GM23338 (cell line): ENCODE measurements around the gene MRNIP. TPM values are rescaled to one million over a fixed set of nuclear protein-coding genes. Genes with fewer than 3 reads are reported as not detected.

Experiments used
- ATAC-seq: fragments of 200-7000 bp; cut with Tn5 transposase; 3 replicates; pipeline ENCODE4 v1.9.1; 2020
- DNase-seq: peaks from one replicate; pipeline ENCODE4 v3.0.0-alpha.2; 2015; ENCODE audit warnings: low spot score
- H2AFZ ChIP-seq: fragments of 200-600 bp; sonication (generic); 2 replicates; pipeline ENCODE4 v1.8.0; 2016; ENCODE audit warnings: antibody characterized with exemption, mild to moderate bottlenecking, moderate library complexity
- H3F3A ChIP-seq: fragments of 200-600 bp; sonication (generic); replicated peaks from 2 replicates; pipeline ENCODE4 v1.8.0; 2017; ENCODE audit warnings: antibody characterized with exemption, mixed run types, low read depth
- H3K27ac ChIP-seq: fragments of 200-600 bp; sonication (generic); 2 replicates; pipeline ENCODE4 v1.6.1; 2016; ENCODE audit warnings: low read depth
- H3K27me3 ChIP-seq: fragments of 200-600 bp; sonication (generic); 2 replicates; pipeline ENCODE4 v1.8.0; 2016; ENCODE audit warnings: mild to moderate bottlenecking, mixed run types, moderate library complexity; ENCODE audit not compliant: insufficient read depth
- H3K36me3 ChIP-seq: fragments of 200-600 bp; sonication (generic); 2 replicates; pipeline ENCODE4 v1.8.0; 2016; ENCODE audit warnings: mild to moderate bottlenecking; ENCODE audit not compliant: insufficient read depth
- H3K4me1 ChIP-seq: fragments of 200-600 bp; sonication (generic); 2 replicates; pipeline ENCODE4 v1.8.0; 2016; ENCODE audit warnings: mild to moderate bottlenecking, moderate library complexity; ENCODE audit not compliant: insufficient read depth
- H3K4me2 ChIP-seq: fragments of 200-600 bp; sonication (generic); 2 replicates; pipeline ENCODE4 v1.7.1; 2017; ENCODE audit warnings: mixed run types
- H3K4me3 ChIP-seq: fragments of 200-600 bp; sonication (generic); 2 replicates; pipeline ENCODE4 v1.6.1; 2016; ENCODE audit warnings: mixed run types
- H3K79me2 ChIP-seq: fragments of 200-600 bp; sonication (generic); replicated peaks from 2 replicates; pipeline ENCODE4 v1.8.0; 2017; ENCODE audit warnings: mild to moderate bottlenecking; ENCODE audit not compliant: insufficient read depth
- H3K9me2 ChIP-seq: fragments of 200-600 bp; sonication (generic); 2 replicates; pipeline ENCODE4 v1.8.0; 2017; ENCODE audit not compliant: insufficient read depth
- H4K20me1 ChIP-seq: fragments of 200-600 bp; sonication (generic); replicated peaks from 2 replicates; pipeline ENCODE4 v1.8.0; 2017; ENCODE audit warnings: mild to moderate bottlenecking; ENCODE audit not compliant: insufficient read depth
- H3K27ac Mint-ChIP-seq: 2 replicates; pipeline ENCODE4 v1.8.0; 2020; ENCODE audit warnings: inconsistent platforms, mild to moderate bottlenecking, moderate library complexity, mixed read lengths
- H3K27me3 Mint-ChIP-seq: 3 replicates; pipeline ENCODE4 v1.8.0; 2022; ENCODE audit warnings: low read depth, mild to moderate bottlenecking, moderate library complexity, mixed read lengths, inconsistent platforms; ENCODE audit not compliant: insufficient read depth, poor library complexity
- H3K36me3 Mint-ChIP-seq: 3 replicates; pipeline ENCODE4 v1.8.0; 2021; ENCODE audit warnings: low read depth, mild to moderate bottlenecking, inconsistent platforms, moderate library complexity, mixed read lengths
- H3K4me1 Mint-ChIP-seq: 3 replicates; pipeline ENCODE4 v1.8.0; 2020; ENCODE audit warnings: mild to moderate bottlenecking, inconsistent platforms, mixed read lengths
- H3K4me3 Mint-ChIP-seq: 3 replicates; pipeline ENCODE4 v1.8.0; 2021; ENCODE audit warnings: moderate library complexity, mild to moderate bottlenecking, inconsistent platforms, mixed read lengths
- H3K9me3 Mint-ChIP-seq: 3 replicates; pipeline ENCODE4 v1.8.0; 2020; ENCODE audit warnings: moderate library complexity, mild to moderate bottlenecking, inconsistent platforms, mixed read lengths
- CTCF ChIP-seq, 2 experiments: fragments of 200-600 bp in 1 of 2; sonication (generic) in 1 of 2; conservative IDR thresholded peaks; 2 replicates each; pipeline versions ENCODE4 v1.5.1 to v1.6.1; 2016 to 2017; ENCODE audit warnings: antibody characterized with exemption in 2 of 2, low read depth in 2 of 2, mild to moderate bottlenecking in 2 of 2, moderate library complexity in 1 of 2
- EZH2phosphoT487 ChIP-seq: fragments of 200-600 bp; sonication (generic); IDR thresholded peaks from one replicate; pipeline ENCODE4 v1.8.1; 2018; ENCODE audit warnings: antibody characterized with exemption; ENCODE audit not compliant: unreplicated experiment
- JUNB ChIP-seq: IDR thresholded peaks from one replicate; pipeline ENCODE4 v1.6.1; 2016; ENCODE audit warnings: antibody characterized with exemption; ENCODE audit not compliant: unreplicated experiment
- STAT1 ChIP-seq: IDR thresholded peaks from one replicate; pipeline ENCODE4 v1.6.1; 2016; ENCODE audit warnings: antibody characterized with exemption; ENCODE audit not compliant: unreplicated experiment
- ZNF462 ChIP-seq: fragments of 250-450 bp; sonication (Bioruptor Pico); IDR thresholded peaks from 2 replicates; pipeline ENCODE4 v1.5.0; 2020; ENCODE audit warnings: mild to moderate bottlenecking, moderate library complexity
- polyA plus RNA-seq: library from polyadenylated mRNA; unstranded; fragments of >200 nt; fragmentation: Nextera tagmentation; extraction: Ambion mirVana; gene quantifications from 2 replicates; pipeline ENCODE4 v1.2.1, GENCODE V29; 2016
- total RNA-seq: library from RNA; depleted of rRNA; stranded (reverse); fragments of >200 nt; shearing (Covaris generic); gene quantifications from 2 replicates; pipeline ENCODE4 v1.2.3, GENCODE V29; 2014

MRNIP gene
- total and polyA plus RNA-seq, 2 experiments from 2014 or later: 18.2 to 34.4 TPM

GRCh38 chr5:179887802-179888201 lies 29.2 kb upstream of the MRNIP start (continued):
- TF ChIP-seq ZNF462 (no peak), CTCF (conservative IDR thresholded peaks at IDR 0.05; ENCODE audit: low read depth in 2 of 2) (no peak), JUNB (no peak), EZH2phosphoT487 (no peak), STAT1 (no peak)

- no peak overlapping the region for H2AFZ ChIP-seq
- peaks cover 35% of the 10 kb centered on the region for H3K9me3 Mint-ChIP-seq
- peaks cover 24% of the 10 kb centered on the region for H3K36me3 ChIP-seq
- H3K4me3 ChIP-seq: no peak overlapping the region
- no peak for DNase-seq
- no peaks in the 10 kb centered on the region for H3K79me2 ChIP-seq
- no peak overlapping the region for H3K4me3 Mint-ChIP-seq
- 0 out of 2 replicates have a peak, but pooled peaks cover under 1% of the 10 kb centered on the region for H3K9me2 ChIP-seq
- H4K20me1 ChIP-seq: no peaks in the 10 kb centered on the region
- H3K27me3 Mint-ChIP-seq: no peaks in the 10 kb centered on the region
- no peaks in the 10 kb centered on the region for H3K27me3 ChIP-seq
- H3K4me2 ChIP-seq: no peak overlapping the region
- ATAC-seq: no peak
- H3K4me1 Mint-ChIP-seq: no peaks in the 10 kb centered on the region
- no peaks in the 10 kb centered on the region for H3F3A ChIP-seq
- H3K36me3 Mint-ChIP-seq: peaks cover 70% of the 10 kb centered on the region
- no peak overlapping the region for H3K27ac Mint-ChIP-seq
- TF ChIP-seq EZH2phosphoT487: no peak
- H3K4me1 ChIP-seq: no peaks in the 10 kb centered on the region
- no peak overlapping the region for H3K27ac ChIP-seq
These were observed 28.5 kb upstream of the MRNIP start for GRCh38 chr5:179887095-179887494.
